OCI-LY1 (cell line): ENCODE measurements around the gene DAND5.
A peak's percentile ranks its signal among the peaks of the same experiment; 100 is the strongest.

ENCODE experiments used
- H2AFZ ChIP-seq: fragments of 200-600 bp; sonication (generic), shearing (Covaris generic); 2 replicates; pipeline ENCODE4 v1.6.0; 2014; ENCODE audit warnings: antibody characterized with exemption, mild to moderate bottlenecking, low read length
- H3F3A ChIP-seq: fragments of 200-600 bp; sonication (generic), shearing (Covaris generic); 2 replicates; pipeline ENCODE4 v1.6.0; 2014; ENCODE audit warnings: mild to moderate bottlenecking, antibody characterized with exemption, low read length, moderate library complexity; ENCODE audit not compliant: insufficient read depth
- H3K27ac ChIP-seq: fragments of 200-600 bp; sonication (generic); 2 replicates; pipeline ENCODE4 v1.5.1; 2014; ENCODE audit warnings: low read length, mixed run types, mild to moderate bottlenecking, low read depth; ENCODE audit not compliant: poor library complexity, severe bottlenecking
- H3K27me3 ChIP-seq: fragments of 200-600 bp; sonication (generic); 2 replicates; pipeline ENCODE4 v1.6.0; 2014; ENCODE audit warnings: antibody characterized with exemption, mild to moderate bottlenecking, low read length, moderate library complexity; ENCODE audit not compliant: insufficient read depth
- H3K36me3 ChIP-seq: fragments of 200-600 bp; sonication (generic); 2 replicates; pipeline ENCODE4 v1.6.1; 2014; ENCODE audit warnings: mild to moderate bottlenecking, antibody characterized with exemption, low read length, moderate library complexity, mixed read lengths; ENCODE audit not compliant: insufficient read depth
- H3K4me1 ChIP-seq: fragments of 200-600 bp; sonication (generic); 2 replicates; pipeline ENCODE4 v1.5.1; 2014; ENCODE audit warnings: mild to moderate bottlenecking, low read length, moderate library complexity; ENCODE audit not compliant: insufficient read depth, severe bottlenecking
- H3K4me2 ChIP-seq: fragments of 200-600 bp; sonication (generic), shearing (Covaris generic); 2 replicates; pipeline ENCODE4 v1.6.1; 2014; ENCODE audit warnings: low read length
- H3K4me3 ChIP-seq: fragments of 200-600 bp; sonication (generic); 2 replicates; pipeline ENCODE4 v1.5.1; 2014; ENCODE audit warnings: low read length, low read depth, mild to moderate bottlenecking, mixed read lengths; ENCODE audit not compliant: poor library complexity, severe bottlenecking
- H3K79me2 ChIP-seq: fragments of 200-600 bp; shearing (Covaris generic); 2 replicates; pipeline ENCODE4 v1.6.1; 2016; ENCODE audit warnings: mixed run types, low read length, mixed read lengths; ENCODE audit not compliant: insufficient read depth
- H3K9ac ChIP-seq: fragments of 200-600 bp; sonication (generic), shearing (Covaris generic); 2 replicates; pipeline ENCODE4 v1.6.1; 2014; ENCODE audit warnings: mild to moderate bottlenecking, low read length, mixed read lengths
- H3K9me2 ChIP-seq: fragments of 200-600 bp; sonication (generic), shearing (Covaris generic); 2 replicates; pipeline ENCODE4 v1.6.1; 2014; ENCODE audit warnings: low read depth, mild to moderate bottlenecking, low read length, mixed read lengths
- H3K9me3 ChIP-seq: fragments of 200-600 bp; shearing (Covaris generic); 2 replicates; pipeline ENCODE4 v1.6.1; 2014; ENCODE audit warnings: low read length, mixed read lengths
- H4K20me1 ChIP-seq: fragments of 200-600 bp; sonication (generic), shearing (Covaris generic); 2 replicates; pipeline ENCODE4 v1.6.0; 2016; ENCODE audit warnings: mild to moderate bottlenecking, low read length; ENCODE audit not compliant: insufficient read depth
- EZH2 ChIP-seq: fragments of 200-600 bp; sonication (generic), shearing (Covaris generic); IDR thresholded peaks from 2 replicates; pipeline ENCODE4 v1.8.0; 2017; ENCODE audit warnings: borderline replicate concordance, mixed run types, mild to moderate bottlenecking, antibody characterized with exemption, low read length, moderate library complexity, mixed read lengths
- TF ChIP-seq, protein P1 (sequence below): fragments of 200-600 bp; sonication (generic), shearing (Covaris generic); IDR thresholded peaks from 2 replicates; pipeline ENCODE4 v1.5.1; 2017; ENCODE audit warnings: mild to moderate bottlenecking, antibody characterized with exemption, low read length, moderate library complexity, mixed read lengths

The DAND5 gene

GRCh38 chr19:12983091-12983490 is 13.7 kb downstream of the DAND5 start:
- no peak for TF ChIP-seq EZH2
- TF ChIP-seq, protein P1, sequence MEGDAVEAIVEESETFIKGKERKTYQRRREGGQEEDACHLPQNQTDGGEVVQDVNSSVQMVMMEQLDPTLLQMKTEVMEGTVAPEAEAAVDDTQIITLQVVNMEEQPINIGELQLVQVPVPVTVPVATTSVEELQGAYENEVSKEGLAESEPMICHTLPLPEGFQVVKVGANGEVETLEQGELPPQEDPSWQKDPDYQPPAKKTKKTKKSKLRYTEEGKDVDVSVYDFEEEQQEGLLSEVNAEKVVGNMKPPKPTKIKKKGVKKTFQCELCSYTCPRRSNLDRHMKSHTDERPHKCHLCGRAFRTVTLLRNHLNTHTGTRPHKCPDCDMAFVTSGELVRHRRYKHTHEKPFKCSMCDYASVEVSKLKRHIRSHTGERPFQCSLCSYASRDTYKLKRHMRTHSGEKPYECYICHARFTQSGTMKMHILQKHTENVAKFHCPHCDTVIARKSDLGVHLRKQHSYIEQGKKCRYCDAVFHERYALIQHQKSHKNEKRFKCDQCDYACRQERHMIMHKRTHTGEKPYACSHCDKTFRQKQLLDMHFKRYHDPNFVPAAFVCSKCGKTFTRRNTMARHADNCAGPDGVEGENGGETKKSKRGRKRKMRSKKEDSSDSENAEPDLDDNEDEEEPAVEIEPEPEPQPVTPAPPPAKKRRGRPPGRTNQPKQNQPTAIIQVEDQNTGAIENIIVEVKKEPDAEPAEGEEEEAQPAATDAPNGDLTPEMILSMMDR, result no peak
- no peaks in the 10 kb centered on the region for H3K27me3 ChIP-seq
- H3K4me1 ChIP-seq, result peaks cover 5% of the 10 kb centered on the region
- H3F3A ChIP-seq, result no peaks in the 10 kb centered on the region
- peak overlapping the region; percentile 38 for H3K4me3 ChIP-seq
- H3K36me3 ChIP-seq, result no peaks in the 10 kb centered on the region
- no peak overlapping the region for H2AFZ ChIP-seq
- no peaks in the 10 kb centered on the region for H3K9me2 ChIP-seq
- no peak overlapping the region for H3K27ac ChIP-seq
- H4K20me1 ChIP-seq, result no peaks in the 10 kb centered on the region
- no peaks in the 10 kb centered on the region for H3K79me2 ChIP-seq
- H3K9ac ChIP-seq, result no peak overlapping the region
- H3K9me3 ChIP-seq, result no peaks in the 10 kb centered on the region
- peak overlapping the region; percentile 48 for H3K4me2 ChIP-seq

GRCh38 chr19:12983542-12984142 is 14.3 kb downstream of the DAND5 start:
- no peaks in the 10 kb centered on the region for H3K79me2 ChIP-seq
- no peak overlapping the region for H3K27ac ChIP-seq
- H3K9me3 ChIP-seq, result no peaks in the 10 kb centered on the region
- H3K27me3 ChIP-seq, result no peaks in the 10 kb centered on the region
- H3K9ac ChIP-seq, result no peak overlapping the region
- no peaks in the 10 kb centered on the region for H3F3A ChIP-seq
- H4K20me1 ChIP-seq, result no peaks in the 10 kb centered on the region
- no peaks in the 10 kb centered on the region for H3K36me3 ChIP-seq
- peak overlapping the region; percentile 38 for H3K4me3 ChIP-seq
- peaks cover 5% of the 10 kb centered on the region for H3K4me1 ChIP-seq
- no peak for TF ChIP-seq EZH2
- TF ChIP-seq, protein P1, result peak; percentile 83
- H3K4me2 ChIP-seq, result peak overlapping the region; percentile 48
- H3K9me2 ChIP-seq, result no peaks in the 10 kb centered on the region
- no peak overlapping the region for H2AFZ ChIP-seq

DNA sequence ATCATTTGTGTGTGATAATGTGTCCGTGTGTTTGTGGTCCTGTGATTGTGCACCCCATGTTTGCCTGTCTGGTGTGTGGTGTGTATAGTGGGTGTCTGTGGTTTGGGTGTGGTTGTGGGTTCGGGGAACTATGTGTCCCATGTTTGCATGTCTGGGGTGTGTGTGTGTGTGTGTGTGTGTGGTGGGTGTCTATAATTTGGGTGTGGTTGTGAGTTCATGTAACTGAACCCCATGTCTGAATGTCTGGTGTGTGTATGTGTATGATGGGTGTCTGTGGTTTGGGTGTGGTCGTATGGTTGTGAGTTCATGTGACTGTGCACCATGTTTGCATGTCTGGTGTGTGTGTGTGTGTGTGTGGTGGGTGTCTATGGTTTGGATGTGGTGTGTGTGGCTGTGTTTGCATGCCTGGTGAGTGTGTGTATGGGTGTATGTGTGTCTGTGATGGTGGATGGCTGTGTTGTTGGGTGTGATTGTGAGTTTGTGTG is 14.8 kb downstream of the DAND5 start:
- no peak overlapping the region for H3K9ac ChIP-seq
- H3K79me2 ChIP-seq, result no peaks in the 10 kb centered on the region
- H3K4me2 ChIP-seq, result no peak overlapping the region
- no peaks in the 10 kb centered on the region for H3F3A ChIP-seq
- H3K36me3 ChIP-seq, result no peaks in the 10 kb centered on the region
- H3K9me3 ChIP-seq, result no peaks in the 10 kb centered on the region
- no peak overlapping the region for H3K27ac ChIP-seq
- no peaks in the 10 kb centered on the region for H3K9me2 ChIP-seq
- TF ChIP-seq, protein P1, result no peak
- no peak for TF ChIP-seq EZH2
- no peak overlapping the region for H3K4me3 ChIP-seq
- no peak overlapping the region for H2AFZ ChIP-seq
- H3K4me1 ChIP-seq, result peaks cover 5% of the 10 kb centered on the region
- H4K20me1 ChIP-seq, result no peaks in the 10 kb centered on the region
- no peaks in the 10 kb centered on the region for H3K27me3 ChIP-seq
